AG20443 (cell line): Measurements from ENCODE around the gene MGMT.
A peak's percentile ranks its signal among the peaks of the same experiment; 100 is the strongest.

Experiments
- DNase-seq: peaks from one replicate; pipeline ENCODE4 v3.0.0; 2012; ENCODE audit warnings: low spot score, mixed read lengths

The MGMT gene

GRCh38 chr10:129730272-129730992 lies 263.4 kb downstream of the MGMT start:
- no peak for DNase-seq

GRCh38 chr10:129730993-129731325 lies 263.9 kb downstream of the MGMT start:
- no peak for DNase-seq

GRCh38 chr10:129740532-129741279 lies 273.7 kb downstream of the MGMT start:
- DNase-seq = peak; percentile 2

- DNase-seq = peak; percentile 5
These were observed 274.4 kb downstream of the MGMT start for GRCh38 chr10:129741280-129741977.

GRCh38 chr10:129741978-129742741 lies 275.1 kb downstream of the MGMT start:
- DNase-seq = peak; percentile 6

- peak; percentile 7 for DNase-seq
These were observed 275.9 kb downstream of the MGMT start for GRCh38 chr10:129742742-129743550.

GRCh38 chr10:129743738-129744133 lies 276.7 kb downstream of the MGMT start:
- no peak for DNase-seq

GRCh38 chr10:129744134-129745111 lies 277.4 kb downstream of the MGMT start:
- peak; percentile 7 for DNase-seq

GRCh38 chr10:129745186-129745750 lies 278.2 kb downstream of the MGMT start:
- no peak for DNase-seq

GRCh38 chr10:129754211-129755050 lies 287.4 kb downstream of the MGMT start:
- no peak for DNase-seq

GRCh38 chr10:129755158-129755591 lies 288.1 kb downstream of the MGMT start:
- DNase-seq = no peak

- no peak for DNase-seq
These were observed 288.6 kb downstream of the MGMT start for GRCh38 chr10:129755621-129756020.

- DNase-seq = no peak
These were observed 290.2 kb downstream of the MGMT start for GRCh38 chr10:129756912-129757901.

- DNase-seq = no peak
These were observed 291.4 kb downstream of the MGMT start for GRCh38 chr10:129758207-129759021.

GRCh38 chr10:129759214-129760002 lies 292.4 kb downstream of the MGMT start:
- no peak for DNase-seq

- DNase-seq = no peak
These were observed 292.9 kb downstream of the MGMT start for GRCh38 chr10:129760003-129760315.
